ENCODE measurements around the gene ILDR2.
A peak's percentile ranks its signal among the peaks of the same experiment; 100 is the strongest.

ILDR2 gene

DNA sequence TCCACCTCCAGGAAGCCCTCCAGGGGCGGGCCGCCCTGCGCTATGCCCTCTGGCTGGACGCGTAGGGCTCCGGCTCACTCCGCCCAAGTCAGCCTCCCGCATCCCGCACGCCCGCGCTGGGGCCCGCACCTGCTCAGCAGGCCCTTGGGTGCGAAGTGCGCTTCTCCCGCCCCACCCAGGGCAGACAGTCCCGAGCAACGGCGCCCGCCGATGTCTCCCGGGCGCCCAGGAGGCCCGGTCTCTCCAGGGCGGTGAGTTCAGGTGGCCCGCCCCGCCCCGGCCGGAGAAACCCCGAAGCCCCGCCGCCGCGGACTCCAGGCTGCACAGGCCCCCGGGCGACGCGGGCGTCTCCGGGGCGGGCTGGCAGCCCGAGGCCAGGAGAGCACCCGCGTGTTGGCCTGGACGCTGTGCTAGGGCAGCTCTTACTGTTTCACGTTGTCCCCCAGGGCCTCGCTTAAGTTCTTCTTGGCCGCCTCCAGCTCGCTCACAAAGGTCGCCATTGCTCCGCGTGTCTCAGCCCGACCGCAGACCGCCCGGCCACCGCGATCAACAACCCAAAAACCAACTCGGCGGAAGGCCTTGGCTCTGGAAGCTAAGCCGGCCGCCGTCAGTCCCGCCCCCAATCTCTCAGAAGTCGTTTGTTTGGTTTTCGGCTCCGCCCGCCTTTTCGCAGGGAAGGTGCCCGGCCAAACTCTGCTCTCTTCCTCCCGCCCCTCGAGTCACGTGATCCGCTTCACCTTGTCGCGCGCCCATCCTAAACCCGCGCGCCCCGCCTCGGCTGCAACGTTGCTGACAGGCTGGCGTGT, 99.4 kb downstream of the ILDR2 start, which contains the start of gene TADA1 (continued):
- TF ChIP-seq ZNF211 (tag by site-specific recombination; IDR thresholded peaks at IDR 0.05; ENCODE audit: low read depth) (no peak), RBAK (tag by site-specific recombination; IDR thresholded peaks at IDR 0.05) (no peak), ZNF473 (tag by site-specific recombination; IDR thresholded peaks at IDR 0.05) (no peak), ZNF404 (tag by site-specific recombination; IDR thresholded peaks at IDR 0.05) (no peak), SP7 (tag by site-specific recombination; IDR thresholded peaks at IDR 0.05) (peak; percentile 85), ZNF174 (tag by site-specific recombination; IDR thresholded peaks at IDR 0.05) (no peak), ZNF670 (tag by site-specific recombination; IDR thresholded peaks at IDR 0.05; ENCODE audit: low read depth) (no peak), ZNF830 (tag by site-specific recombination; IDR thresholded peaks at IDR 0.05; ENCODE audit: low read depth) (no peak), SP3 (tag by site-specific recombination; IDR thresholded peaks at IDR 0.05) (peak; percentile 88), ZNF660 (tag by site-specific recombination; IDR thresholded peaks at IDR 0.05) (peak; percentile 89), GFI1B (tag by site-specific recombination; IDR thresholded peaks at IDR 0.05) (no peak), ZNF37A (tag by site-specific recombination; IDR thresholded peaks at IDR 0.05) (no peak), ZNF133 (tag by site-specific recombination; IDR thresholded peaks at IDR 0.05) (no peak), ZNF76 (tag by site-specific recombination; IDR thresholded peaks at IDR 0.05; ENCODE audit: borderline replicate concordance, low read depth) (0 out of 2 replicates have a peak, but pooled peaks have one; percentile 55), ZNF175 (tag by site-specific recombination; IDR thresholded peaks at IDR 0.05) (no peak), ZXDB (tag by site-specific recombination; IDR thresholded peaks at IDR 0.05) (peak; percentile 83), ZNF571 (tag by site-specific recombination; IDR thresholded peaks at IDR 0.05) (no peak), ZNF560 (tag by site-specific recombination; IDR thresholded peaks at IDR 0.05; ENCODE audit: borderline replicate concordance) (no peak), ZNF529 (tag by site-specific recombination; IDR thresholded peaks at IDR 0.05; ENCODE audit: insufficient replicate concordance) (no peak), FEZF1 (tag by site-specific recombination; IDR thresholded peaks at IDR 0.05) (no peak), ZNF214 (tag by site-specific recombination; IDR thresholded peaks at IDR 0.05; ENCODE audit: borderline replicate concordance) (no peak), HOXD13 (CRISPR knock-in tag; IDR thresholded peaks at IDR 0.05; ENCODE audit: borderline replicate concordance) (no peak), ZNF544 (tag by site-specific recombination; IDR thresholded peaks at IDR 0.05) (no peak), ZNF843 (tag by site-specific recombination; IDR thresholded peaks at IDR 0.05) (peak; percentile 56; the same call in 1 of the 2 replicates), ZNF169 (tag by site-specific recombination; IDR thresholded peaks at IDR 0.05) (no peak), ZNF112 (tag by site-specific recombination; IDR thresholded peaks at IDR 0.05) (no peak)
- TF ChIP-seq, protein P1, sequence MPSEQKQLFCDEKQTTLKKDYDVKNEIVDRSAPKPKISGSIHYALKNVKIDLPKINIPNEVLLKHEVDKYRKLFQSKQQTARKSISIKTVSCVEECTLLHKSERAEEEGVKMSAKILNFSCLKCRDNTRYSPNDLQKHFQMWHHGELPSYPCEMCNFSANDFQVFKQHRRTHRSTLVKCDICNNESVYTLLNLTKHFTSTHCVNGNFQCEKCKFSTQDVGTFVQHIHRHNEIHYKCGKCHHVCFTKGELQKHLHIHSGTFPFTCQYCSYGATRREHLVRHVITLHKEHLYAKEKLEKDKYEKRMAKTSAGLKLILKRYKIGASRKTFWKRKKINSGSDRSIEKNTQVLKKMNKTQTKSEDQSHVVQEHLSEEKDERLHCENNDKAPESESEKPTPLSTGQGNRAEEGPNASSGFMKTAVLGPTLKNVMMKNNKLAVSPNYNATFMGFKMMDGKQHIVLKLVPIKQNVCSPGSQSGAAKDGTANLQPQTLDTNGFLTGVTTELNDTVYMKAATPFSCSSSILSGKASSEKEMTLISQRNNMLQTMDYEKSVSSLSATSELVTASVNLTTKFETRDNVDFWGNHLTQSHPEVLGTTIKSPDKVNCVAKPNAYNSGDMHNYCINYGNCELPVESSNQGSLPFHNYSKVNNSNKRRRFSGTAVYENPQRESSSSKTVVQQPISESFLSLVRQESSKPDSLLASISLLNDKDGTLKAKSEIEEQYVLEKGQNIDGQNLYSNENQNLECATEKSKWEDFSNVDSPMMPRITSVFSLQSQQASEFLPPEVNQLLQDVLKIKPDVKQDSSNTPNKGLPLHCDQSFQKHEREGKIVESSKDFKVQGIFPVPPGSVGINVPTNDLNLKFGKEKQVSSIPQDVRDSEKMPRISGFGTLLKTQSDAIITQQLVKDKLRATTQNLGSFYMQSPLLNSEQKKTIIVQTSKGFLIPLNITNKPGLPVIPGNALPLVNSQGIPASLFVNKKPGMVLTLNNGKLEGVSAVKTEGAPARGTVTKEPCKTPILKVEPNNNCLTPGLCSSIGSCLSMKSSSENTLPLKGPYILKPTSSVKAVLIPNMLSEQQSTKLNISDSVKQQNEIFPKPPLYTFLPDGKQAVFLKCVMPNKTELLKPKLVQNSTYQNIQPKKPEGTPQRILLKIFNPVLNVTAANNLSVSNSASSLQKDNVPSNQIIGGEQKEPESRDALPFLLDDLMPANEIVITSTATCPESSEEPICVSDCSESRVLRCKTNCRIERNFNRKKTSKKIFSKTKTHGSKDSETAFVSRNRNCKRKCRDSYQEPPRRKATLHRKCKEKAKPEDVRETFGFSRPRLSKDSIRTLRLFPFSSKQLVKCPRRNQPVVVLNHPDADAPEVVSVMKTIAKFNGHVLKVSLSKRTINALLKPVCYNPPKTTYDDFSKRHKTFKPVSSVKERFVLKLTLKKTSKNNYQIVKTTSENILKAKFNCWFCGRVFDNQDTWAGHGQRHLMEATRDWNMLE (tag by site-specific recombination; conservative IDR thresholded peaks at IDR 0.05; ENCODE audit: low read depth) = no peak
- TF ChIP-seq, protein P2, sequence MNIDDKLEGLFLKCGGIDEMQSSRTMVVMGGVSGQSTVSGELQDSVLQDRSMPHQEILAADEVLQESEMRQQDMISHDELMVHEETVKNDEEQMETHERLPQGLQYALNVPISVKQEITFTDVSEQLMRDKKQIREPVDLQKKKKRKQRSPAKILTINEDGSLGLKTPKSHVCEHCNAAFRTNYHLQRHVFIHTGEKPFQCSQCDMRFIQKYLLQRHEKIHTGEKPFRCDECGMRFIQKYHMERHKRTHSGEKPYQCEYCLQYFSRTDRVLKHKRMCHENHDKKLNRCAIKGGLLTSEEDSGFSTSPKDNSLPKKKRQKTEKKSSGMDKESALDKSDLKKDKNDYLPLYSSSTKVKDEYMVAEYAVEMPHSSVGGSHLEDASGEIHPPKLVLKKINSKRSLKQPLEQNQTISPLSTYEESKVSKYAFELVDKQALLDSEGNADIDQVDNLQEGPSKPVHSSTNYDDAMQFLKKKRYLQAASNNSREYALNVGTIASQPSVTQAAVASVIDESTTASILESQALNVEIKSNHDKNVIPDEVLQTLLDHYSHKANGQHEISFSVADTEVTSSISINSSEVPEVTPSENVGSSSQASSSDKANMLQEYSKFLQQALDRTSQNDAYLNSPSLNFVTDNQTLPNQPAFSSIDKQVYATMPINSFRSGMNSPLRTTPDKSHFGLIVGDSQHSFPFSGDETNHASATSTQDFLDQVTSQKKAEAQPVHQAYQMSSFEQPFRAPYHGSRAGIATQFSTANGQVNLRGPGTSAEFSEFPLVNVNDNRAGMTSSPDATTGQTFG (tag by site-specific recombination; IDR thresholded peaks at IDR 0.05; ENCODE audit: borderline replicate concordance) = no peak
- TF ChIP-seq, protein P3, sequence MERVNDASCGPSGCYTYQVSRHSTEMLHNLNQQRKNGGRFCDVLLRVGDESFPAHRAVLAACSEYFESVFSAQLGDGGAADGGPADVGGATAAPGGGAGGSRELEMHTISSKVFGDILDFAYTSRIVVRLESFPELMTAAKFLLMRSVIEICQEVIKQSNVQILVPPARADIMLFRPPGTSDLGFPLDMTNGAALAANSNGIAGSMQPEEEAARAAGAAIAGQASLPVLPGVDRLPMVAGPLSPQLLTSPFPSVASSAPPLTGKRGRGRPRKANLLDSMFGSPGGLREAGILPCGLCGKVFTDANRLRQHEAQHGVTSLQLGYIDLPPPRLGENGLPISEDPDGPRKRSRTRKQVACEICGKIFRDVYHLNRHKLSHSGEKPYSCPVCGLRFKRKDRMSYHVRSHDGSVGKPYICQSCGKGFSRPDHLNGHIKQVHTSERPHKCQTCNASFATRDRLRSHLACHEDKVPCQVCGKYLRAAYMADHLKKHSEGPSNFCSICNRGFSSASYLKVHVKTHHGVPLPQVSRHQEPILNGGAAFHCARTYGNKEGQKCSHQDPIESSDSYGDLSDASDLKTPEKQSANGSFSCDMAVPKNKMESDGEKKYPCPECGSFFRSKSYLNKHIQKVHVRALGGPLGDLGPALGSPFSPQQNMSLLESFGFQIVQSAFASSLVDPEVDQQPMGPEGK (tag by site-specific recombination; IDR thresholded peaks at IDR 0.05) = no peak; the same call in none of the 2 replicates
- TF ChIP-seq, protein P4, sequence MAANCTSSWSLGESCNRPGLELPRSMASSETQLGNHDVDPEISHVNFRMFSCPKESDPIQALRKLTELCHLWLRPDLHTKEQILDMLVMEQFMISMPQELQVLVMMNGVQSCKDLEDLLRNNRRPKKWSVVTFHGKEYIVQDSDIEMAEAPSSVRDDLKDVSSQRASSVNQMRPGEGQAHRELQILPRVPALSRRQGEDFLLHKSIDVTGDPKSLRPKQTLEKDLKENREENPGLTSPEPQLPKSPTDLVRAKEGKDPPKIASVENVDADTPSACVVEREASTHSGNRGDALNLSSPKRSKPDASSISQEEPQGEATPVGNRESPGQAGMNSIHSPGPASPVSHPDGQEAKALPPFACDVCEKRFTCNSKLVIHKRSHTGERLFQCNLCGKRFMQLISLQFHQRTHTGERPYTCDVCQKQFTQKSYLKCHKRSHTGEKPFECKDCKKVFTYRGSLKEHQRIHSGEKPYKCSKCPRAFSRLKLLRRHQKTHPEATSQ (tag by site-specific recombination; IDR thresholded peaks at IDR 0.05) = 0 out of 2 replicates have a peak, but pooled peaks have one; percentile 50

Measured in HEK293 (cell line).